ENCODE results near the gene PIAS4.

- TF ChIP-seq ZNF70 (CRISPR knock-in tag; IDR thresholded peaks at IDR 0.05): no peak
- no peak for TF ChIP-seq ZC3H10 (CRISPR knock-in tag; IDR thresholded peaks at IDR 0.05)
- TF ChIP-seq ZNF565 (CRISPR knock-in tag; conservative IDR thresholded peaks at IDR 0.05; ENCODE audit: low read depth): no peak
These were observed 47.6 kb downstream of the PIAS4 start for GRCh38 chr19:4055209-4055552.
